HEK293 (cell line): ENCODE measurements around the gene RHBDD1.

Experiments
- CTCF ChIA-PET: fragments of 350-600 bp; formaldehyde crosslinking; extraction: SDS; loops from one replicate; lab custom pipeline; 2021; ENCODE audit warnings: antibody characterized with exemption; lab: Yijun Ruan, JAX
- POLR2A ChIA-PET: fragments of 300-600 bp; formaldehyde crosslinking; extraction: SDS; loops from one replicate; lab custom pipeline; 2020; ENCODE audit warnings: antibody characterized with exemption, inconsistent platforms; lab: Yijun Ruan, JAX
- H3K27ac ChIP-seq: fragments of 200-500 bp; sonication (Bioruptor generic); 2 replicates; pipeline ENCODE4 v1.5.1; 2014; ENCODE audit warnings: low read depth, low read length, control low read depth, inconsistent platforms; ENCODE audit errors: extremely low read depth
- H3K36me3 ChIP-seq, 2 experiments: fragments of 200-500 bp in 1 of 2; sonication (Bioruptor generic) in 1 of 2; 1 replicate in 1 of 2; 2 replicates in 1 of 2; pipeline ENCODE4 v1.5.1; 2014 to 2017; ENCODE audit warnings: inconsistent platforms in 2 of 2, low read length in 2 of 2; ENCODE audit not compliant: control insufficient read depth in 2 of 2, insufficient read depth in 1 of 2
- H3K4me1 ChIP-seq: fragments of 200-500 bp; sonication (Bioruptor generic); 2 replicates; pipeline ENCODE4 v1.5.1; 2014; ENCODE audit warnings: mild to moderate bottlenecking, low read length, inconsistent platforms; ENCODE audit not compliant: control insufficient read depth, insufficient read depth
- H3K4me3 ChIP-seq: 2 replicates; pipeline ENCODE4 v1.5.1; 2011; ENCODE audit warnings: low read depth, mild to moderate bottlenecking, control low read depth, low read length, moderate library complexity
- H3K9me3 ChIP-seq: fragments of 200-500 bp; sonication (Bioruptor generic); 2 replicates; pipeline ENCODE4 v1.5.1; 2014; ENCODE audit warnings: low read depth, low read length, inconsistent platforms; ENCODE audit not compliant: control insufficient read depth, insufficient read depth
- EGR2 ChIP-seq: fragments of 450-650 bp; formaldehyde crosslinking; IDR thresholded peaks from 2 replicates; pipeline ENCODE4 v1.5.1; 2016; ENCODE audit warnings: low read depth, missing biosample characterization, missing genetic modification characterization
- GLI4 ChIP-seq: fragments of 450-650 bp; formaldehyde crosslinking; IDR thresholded peaks from 2 replicates; pipeline ENCODE4 v1.5.1; 2016; ENCODE audit warnings: missing biosample characterization, missing genetic modification characterization
- KLF1 ChIP-seq: fragments of 450-650 bp; formaldehyde crosslinking; IDR thresholded peaks from 2 replicates; pipeline ENCODE4 v1.5.1; 2016; ENCODE audit warnings: missing biosample characterization, missing genetic modification characterization
- MEIS1 ChIP-seq: sonication (generic); formaldehyde crosslinking; IDR thresholded peaks from 2 replicates; pipeline ENCODE4 v1.8.1; 2022; ENCODE audit warnings: missing genetic modification reagents, mild to moderate bottlenecking, borderline replicate concordance
- SCRT1 ChIP-seq: fragments of 450-650 bp; formaldehyde crosslinking; IDR thresholded peaks from 2 replicates; pipeline ENCODE4 v1.5.1; 2016; ENCODE audit warnings: missing biosample characterization, missing genetic modification characterization, borderline replicate concordance
- YY2 ChIP-seq: fragments of 450-650 bp; formaldehyde crosslinking; IDR thresholded peaks from 2 replicates; pipeline ENCODE4 v1.5.1; 2016; ENCODE audit warnings: missing biosample characterization, missing genetic modification characterization
- ZBTB17 ChIP-seq: fragments of 450-650 bp; formaldehyde crosslinking; IDR thresholded peaks from 2 replicates; pipeline ENCODE4 v1.5.1; 2016; ENCODE audit warnings: missing biosample characterization, missing genetic modification characterization
- ZBTB21 ChIP-seq: fragments of 450-650 bp; formaldehyde crosslinking; IDR thresholded peaks from 2 replicates; pipeline ENCODE4 v1.5.1; 2017; ENCODE audit warnings: missing biosample characterization, missing genetic modification characterization
- ZFP3 ChIP-seq: fragments of 450-650 bp; formaldehyde crosslinking; IDR thresholded peaks from 2 replicates; pipeline ENCODE4 v1.5.1; 2016; ENCODE audit warnings: low read depth, missing biosample characterization, missing genetic modification characterization
- ZNF140 ChIP-seq: fragments of 450-650 bp; formaldehyde crosslinking; IDR thresholded peaks from 2 replicates; pipeline ENCODE4 v1.5.1; 2016; ENCODE audit warnings: missing biosample characterization, missing genetic modification characterization
- ZNF248 ChIP-seq: fragments of 450-650 bp; formaldehyde crosslinking; IDR thresholded peaks from 2 replicates; pipeline ENCODE4 v1.5.1; 2017; ENCODE audit warnings: missing biosample characterization, missing genetic modification characterization
- ZNF266 ChIP-seq: fragments of 450-650 bp; formaldehyde crosslinking; IDR thresholded peaks from 2 replicates; pipeline ENCODE4 v1.5.1; 2016; ENCODE audit warnings: missing biosample characterization, missing genetic modification characterization, low read depth
- ZNF311 ChIP-seq: fragments of 450-650 bp; formaldehyde crosslinking; IDR thresholded peaks from 2 replicates; pipeline ENCODE4 v1.5.1; 2017; ENCODE audit warnings: missing biosample characterization, missing genetic modification characterization, borderline replicate concordance
- ZNF558 ChIP-seq: fragments of 450-650 bp; formaldehyde crosslinking; IDR thresholded peaks from 2 replicates; pipeline ENCODE4 v1.5.1; 2016; ENCODE audit warnings: missing biosample characterization, missing genetic modification characterization
- ZNF585B ChIP-seq: fragments of 450-650 bp; formaldehyde crosslinking; IDR thresholded peaks from 2 replicates; pipeline ENCODE4 v1.5.1; 2016; ENCODE audit warnings: missing biosample characterization, missing genetic modification characterization
- ZNF629 ChIP-seq: fragments of 450-650 bp; formaldehyde crosslinking; IDR thresholded peaks from 2 replicates; pipeline ENCODE4 v1.5.1; 2017; ENCODE audit warnings: missing biosample characterization, missing genetic modification characterization
- ZNF768 ChIP-seq: fragments of 450-650 bp; formaldehyde crosslinking; IDR thresholded peaks from 2 replicates; pipeline ENCODE4 v1.5.1; 2018; ENCODE audit warnings: missing biosample characterization, mild to moderate bottlenecking, missing genetic modification characterization
- ZXDB ChIP-seq: fragments of 450-650 bp; formaldehyde crosslinking; IDR thresholded peaks from 2 replicates; pipeline ENCODE4 v1.5.1; 2016; ENCODE audit warnings: missing biosample characterization, missing genetic modification characterization
- TF ChIP-seq, protein P1 (sequence below): fragments of 450-650 bp; formaldehyde crosslinking; optimal IDR thresholded peaks from 2 replicates; pipeline ENCODE3; 2016; ENCODE audit warnings: missing biosample characterization, mild to moderate bottlenecking, missing genetic modification characterization
- TF ChIP-seq, protein P2 (sequence below): fragments of 450-650 bp; formaldehyde crosslinking; IDR thresholded peaks from 2 replicates; pipeline ENCODE4 v1.5.1; 2016; ENCODE audit warnings: missing biosample characterization, missing genetic modification characterization
- TF ChIP-seq, protein P3 (sequence below): fragments of 450-650 bp; formaldehyde crosslinking; IDR thresholded peaks from 2 replicates; pipeline ENCODE4 v1.5.1; 2017; ENCODE audit warnings: missing biosample characterization, mild to moderate bottlenecking, missing genetic modification characterization, moderate library complexity
- TF ChIP-seq, protein P4 (sequence below): fragments of 450-650 bp; formaldehyde crosslinking; IDR thresholded peaks from 2 replicates; pipeline ENCODE4 v1.5.1; 2016; ENCODE audit warnings: missing biosample characterization, missing genetic modification characterization

Gene RHBDD1

DNA sequence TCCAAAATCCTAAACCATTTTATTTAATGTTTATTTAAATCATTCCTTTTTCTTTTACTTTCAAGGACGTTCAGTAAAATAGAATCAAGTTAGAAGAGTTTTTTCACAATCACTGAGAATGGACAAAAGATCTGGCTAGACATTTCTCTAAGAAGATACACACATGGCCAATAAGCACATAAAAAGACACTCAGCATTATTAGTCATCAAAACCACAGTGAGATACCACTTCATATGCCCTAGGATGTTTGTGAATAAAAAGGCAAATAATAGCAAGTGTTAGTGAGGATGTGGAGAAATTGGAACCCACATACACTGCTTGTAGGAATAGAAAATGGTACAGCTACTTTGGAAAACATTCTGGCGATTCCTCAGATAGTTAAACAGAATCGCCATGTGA is 76.1 kb downstream of the RHBDD1 start:
- Histone ChIP-seq H3K27ac (no peak overlapping the region), H3K9me3 (no peaks in the 10 kb centered on the region), H3K4me1 (no peaks in the 10 kb centered on the region)
- TF ChIP-seq YY2 (tag by site-specific recombination) (no peak), ZNF311 (tag by site-specific recombination) (no peak), EGR2 (no peak), ZNF266 (no peak)
- TF ChIP-seq, protein P1, sequence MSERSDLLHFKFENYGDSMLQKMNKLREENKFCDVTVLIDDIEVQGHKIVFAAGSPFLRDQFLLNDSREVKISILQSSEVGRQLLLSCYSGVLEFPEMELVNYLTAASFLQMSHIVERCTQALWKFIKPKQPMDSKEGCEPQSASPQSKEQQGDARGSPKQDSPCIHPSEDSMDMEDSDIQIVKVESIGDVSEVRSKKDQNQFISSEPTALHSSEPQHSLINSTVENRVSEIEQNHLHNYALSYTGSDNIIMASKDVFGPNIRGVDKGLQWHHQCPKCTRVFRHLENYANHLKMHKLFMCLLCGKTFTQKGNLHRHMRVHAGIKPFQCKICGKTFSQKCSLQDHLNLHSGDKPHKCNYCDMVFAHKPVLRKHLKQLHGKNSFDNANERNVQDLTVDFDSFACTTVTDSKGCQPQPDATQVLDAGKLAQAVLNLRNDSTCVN, result no peak
- TF ChIP-seq, all 188 proteins: peak for 0
- ChIA-PET CTCF (no interaction called here), POLR2A (no interaction called here)
- H3K36me3 ChIP-seq, result peaks cover 0 to 18% of the 10 kb centered on the region in 2 experiments; a peak in 2 of 3 replicates
- H3K4me3 ChIP-seq, result no peak overlapping the region

DNA sequence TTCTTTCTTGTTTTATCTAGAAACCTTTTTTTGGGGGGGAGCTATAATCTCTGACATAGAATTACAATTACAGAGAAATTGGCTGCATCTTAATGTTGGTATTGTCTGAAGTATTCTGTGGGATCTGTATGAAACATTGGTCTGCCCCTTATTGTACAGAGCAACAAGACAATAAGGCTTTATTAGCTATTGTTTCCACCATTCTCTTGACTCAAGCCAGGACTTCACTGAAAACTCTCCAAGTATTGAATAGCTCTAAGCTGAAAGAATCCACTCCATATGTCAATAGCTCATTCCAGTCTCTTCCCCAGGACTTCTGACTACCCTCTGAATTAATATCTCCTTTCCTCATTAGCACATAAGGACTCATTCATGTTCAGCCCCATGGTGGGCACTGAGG is 77.8 kb downstream of the RHBDD1 start:
- no peak for TF ChIP-seq ZFP3 (tag by site-specific recombination)
- no peak for TF ChIP-seq ZBTB21 (tag by site-specific recombination)
- no peak for TF ChIP-seq ZNF585B
- TF ChIP-seq ZNF629 (tag by site-specific recombination), result no peak
- TF ChIP-seq ZNF140 (tag by site-specific recombination), result no peak
- no peak for TF ChIP-seq SCRT1 (tag by site-specific recombination)
- TF ChIP-seq, protein P2, sequence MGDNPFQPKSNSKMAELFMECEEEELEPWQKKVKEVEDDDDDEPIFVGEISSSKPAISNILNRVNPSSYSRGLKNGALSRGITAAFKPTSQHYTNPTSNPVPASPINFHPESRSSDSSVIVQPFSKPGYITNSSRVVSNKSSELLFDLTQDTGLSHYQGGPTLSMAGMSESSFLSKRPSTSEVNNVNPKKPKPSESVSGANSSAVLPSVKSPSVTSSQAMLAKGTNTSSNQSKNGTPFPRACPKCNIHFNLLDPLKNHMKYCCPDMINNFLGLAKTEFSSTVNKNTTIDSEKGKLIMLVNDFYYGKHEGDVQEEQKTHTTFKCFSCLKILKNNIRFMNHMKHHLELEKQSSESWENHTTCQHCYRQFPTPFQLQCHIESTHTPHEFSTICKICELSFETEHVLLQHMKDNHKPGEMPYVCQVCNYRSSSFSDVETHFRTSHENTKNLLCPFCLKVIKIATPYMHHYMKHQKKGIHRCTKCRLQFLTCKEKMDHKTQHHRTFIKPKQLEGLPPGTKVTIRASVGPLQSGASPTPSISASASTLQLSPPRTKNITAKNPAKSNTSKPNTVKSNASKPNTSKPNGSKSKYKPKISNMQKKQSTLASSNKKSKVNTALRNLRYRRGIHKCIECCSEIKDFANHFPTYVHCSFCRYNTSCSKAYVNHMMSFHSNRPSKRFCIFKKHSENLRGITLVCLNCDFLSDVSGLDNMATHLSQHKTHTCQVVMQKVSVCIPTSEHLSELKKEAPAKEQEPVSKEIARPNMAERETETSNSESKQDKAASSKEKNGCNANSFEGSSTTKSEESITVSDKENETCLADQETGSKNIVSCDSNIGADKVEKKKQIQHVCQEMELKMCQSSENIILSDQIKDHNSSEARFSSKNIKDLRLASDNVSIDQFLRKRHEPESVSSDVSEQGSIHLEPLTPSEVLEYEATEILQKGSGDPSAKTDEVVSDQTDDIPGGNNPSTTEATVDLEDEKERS, result no peak
- no peak for TF ChIP-seq ZNF558 (tag by site-specific recombination)
- no peak for TF ChIP-seq ZNF768
- TF ChIP-seq KLF1 (tag by site-specific recombination), result no peak
- no peak for TF ChIP-seq ZXDB (tag by site-specific recombination)
- TF ChIP-seq, protein P3, sequence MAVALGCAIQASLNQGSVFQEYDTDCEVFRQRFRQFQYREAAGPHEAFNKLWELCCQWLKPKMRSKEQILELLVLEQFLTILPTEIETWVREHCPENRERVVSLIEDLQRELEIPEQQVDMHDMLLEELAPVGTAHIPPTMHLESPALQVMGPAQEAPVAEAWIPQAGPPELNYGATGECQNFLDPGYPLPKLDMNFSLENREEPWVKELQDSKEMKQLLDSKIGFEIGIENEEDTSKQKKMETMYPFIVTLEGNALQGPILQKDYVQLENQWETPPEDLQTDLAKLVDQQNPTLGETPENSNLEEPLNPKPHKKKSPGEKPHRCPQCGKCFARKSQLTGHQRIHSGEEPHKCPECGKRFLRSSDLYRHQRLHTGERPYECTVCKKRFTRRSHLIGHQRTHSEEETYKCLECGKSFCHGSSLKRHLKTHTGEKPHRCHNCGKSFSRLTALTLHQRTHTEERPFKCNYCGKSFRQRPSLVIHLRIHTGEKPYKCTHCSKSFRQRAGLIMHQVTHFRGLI (tag by site-specific recombination), result no peak
- no peak for TF ChIP-seq GLI4 (tag by site-specific recombination)
- no peak for TF ChIP-seq ZNF248
- no peak for TF ChIP-seq MEIS1 (CRISPR knock-in tag)
- no peak for TF ChIP-seq ZBTB17 (tag by site-specific recombination)
- TF ChIP-seq, protein P4, sequence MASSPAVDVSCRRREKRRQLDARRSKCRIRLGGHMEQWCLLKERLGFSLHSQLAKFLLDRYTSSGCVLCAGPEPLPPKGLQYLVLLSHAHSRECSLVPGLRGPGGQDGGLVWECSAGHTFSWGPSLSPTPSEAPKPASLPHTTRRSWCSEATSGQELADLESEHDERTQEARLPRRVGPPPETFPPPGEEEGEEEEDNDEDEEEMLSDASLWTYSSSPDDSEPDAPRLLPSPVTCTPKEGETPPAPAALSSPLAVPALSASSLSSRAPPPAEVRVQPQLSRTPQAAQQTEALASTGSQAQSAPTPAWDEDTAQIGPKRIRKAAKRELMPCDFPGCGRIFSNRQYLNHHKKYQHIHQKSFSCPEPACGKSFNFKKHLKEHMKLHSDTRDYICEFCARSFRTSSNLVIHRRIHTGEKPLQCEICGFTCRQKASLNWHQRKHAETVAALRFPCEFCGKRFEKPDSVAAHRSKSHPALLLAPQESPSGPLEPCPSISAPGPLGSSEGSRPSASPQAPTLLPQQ (tag by site-specific recombination), result no peak

More for the DNA sequence above, 77.8 kb downstream of the RHBDD1 start:
- peaks cover 0 to 18% of the 10 kb centered on the region in 2 experiments; a peak in 2 of 3 replicates for H3K36me3 ChIP-seq
- POLR2A ChIA-PET, result no interaction called here
- CTCF ChIA-PET, result no interaction called here
- H3K9me3 ChIP-seq, result no peaks in the 10 kb centered on the region
- H3K4me1 ChIP-seq, result no peaks in the 10 kb centered on the region
- H3K27ac ChIP-seq, result no peak overlapping the region
- H3K4me3 ChIP-seq, result no peak overlapping the region
